ENCODE data around the gene CNOT6L.

CNOT6L gene

DNA sequence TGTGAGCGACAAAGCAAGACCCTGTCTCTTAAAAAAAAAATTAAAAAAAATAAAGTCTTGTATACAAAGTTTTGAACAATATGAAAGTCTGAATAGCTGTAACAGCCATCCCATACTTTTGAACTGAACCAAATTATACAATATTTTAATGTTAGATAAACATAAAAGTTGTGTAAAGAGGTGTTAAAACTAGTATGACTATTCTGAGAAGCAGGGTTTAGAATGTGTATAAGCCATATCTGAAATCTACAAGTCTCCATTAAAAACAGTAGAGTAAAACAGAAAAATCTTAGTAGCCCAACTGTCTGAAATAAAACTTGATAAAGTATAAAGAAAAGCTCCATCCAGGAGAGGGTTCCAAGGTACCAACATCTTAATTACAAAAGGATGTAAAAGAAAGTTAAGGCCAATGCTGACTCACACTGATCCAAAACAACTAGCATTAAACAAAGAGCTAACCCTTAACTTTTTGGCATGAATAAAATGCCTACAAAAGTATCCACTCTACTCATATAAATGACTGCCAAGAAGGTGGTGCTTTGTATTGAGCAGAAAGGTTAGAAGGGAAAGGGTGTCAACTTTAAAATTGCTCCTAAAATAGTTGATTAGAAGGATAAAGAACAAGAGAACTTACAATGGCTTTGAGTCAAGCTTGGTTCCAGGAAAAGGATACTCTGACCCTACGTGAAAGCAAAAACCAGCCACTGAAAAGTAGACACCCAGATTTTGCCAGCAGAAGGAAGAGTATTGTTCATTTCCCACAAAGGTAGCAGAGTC is 18.5 kb downstream of the CNOT6L start:
- TF ChIP-seq SIN3A (IDR thresholded peaks at IDR 0.05; ENCODE audit: borderline replicate concordance, insufficient read depth, low read length): no peak
- TF ChIP-seq POLR2AphosphoS5 (IDR thresholded peaks at IDR 0.05; ENCODE audit: low read depth, low read length): no peak
- no peak for TF ChIP-seq FOXP2 (optimal IDR thresholded peaks at IDR 0.05; ENCODE audit: borderline replicate concordance, extremely low read depth, extremely low read length, insufficient read depth)
- TF ChIP-seq TAF1 (IDR thresholded peaks at IDR 0.05; ENCODE audit: borderline replicate concordance, insufficient read depth, low read length): no peak
- TF ChIP-seq, protein P1, sequence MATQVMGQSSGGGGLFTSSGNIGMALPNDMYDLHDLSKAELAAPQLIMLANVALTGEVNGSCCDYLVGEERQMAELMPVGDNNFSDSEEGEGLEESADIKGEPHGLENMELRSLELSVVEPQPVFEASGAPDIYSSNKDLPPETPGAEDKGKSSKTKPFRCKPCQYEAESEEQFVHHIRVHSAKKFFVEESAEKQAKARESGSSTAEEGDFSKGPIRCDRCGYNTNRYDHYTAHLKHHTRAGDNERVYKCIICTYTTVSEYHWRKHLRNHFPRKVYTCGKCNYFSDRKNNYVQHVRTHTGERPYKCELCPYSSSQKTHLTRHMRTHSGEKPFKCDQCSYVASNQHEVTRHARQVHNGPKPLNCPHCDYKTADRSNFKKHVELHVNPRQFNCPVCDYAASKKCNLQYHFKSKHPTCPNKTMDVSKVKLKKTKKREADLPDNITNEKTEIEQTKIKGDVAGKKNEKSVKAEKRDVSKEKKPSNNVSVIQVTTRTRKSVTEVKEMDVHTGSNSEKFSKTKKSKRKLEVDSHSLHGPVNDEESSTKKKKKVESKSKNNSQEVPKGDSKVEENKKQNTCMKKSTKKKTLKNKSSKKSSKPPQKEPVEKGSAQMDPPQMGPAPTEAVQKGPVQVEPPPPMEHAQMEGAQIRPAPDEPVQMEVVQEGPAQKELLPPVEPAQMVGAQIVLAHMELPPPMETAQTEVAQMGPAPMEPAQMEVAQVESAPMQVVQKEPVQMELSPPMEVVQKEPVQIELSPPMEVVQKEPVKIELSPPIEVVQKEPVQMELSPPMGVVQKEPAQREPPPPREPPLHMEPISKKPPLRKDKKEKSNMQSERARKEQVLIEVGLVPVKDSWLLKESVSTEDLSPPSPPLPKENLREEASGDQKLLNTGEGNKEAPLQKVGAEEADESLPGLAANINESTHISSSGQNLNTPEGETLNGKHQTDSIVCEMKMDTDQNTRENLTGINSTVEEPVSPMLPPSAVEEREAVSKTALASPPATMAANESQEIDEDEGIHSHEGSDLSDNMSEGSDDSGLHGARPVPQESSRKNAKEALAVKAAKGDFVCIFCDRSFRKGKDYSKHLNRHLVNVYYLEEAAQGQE (IDR thresholded peaks at IDR 0.05; ENCODE audit: insufficient read depth in 1 of 2, low read depth in 2 of 2, low read length in 2 of 2): no peak

DNA sequence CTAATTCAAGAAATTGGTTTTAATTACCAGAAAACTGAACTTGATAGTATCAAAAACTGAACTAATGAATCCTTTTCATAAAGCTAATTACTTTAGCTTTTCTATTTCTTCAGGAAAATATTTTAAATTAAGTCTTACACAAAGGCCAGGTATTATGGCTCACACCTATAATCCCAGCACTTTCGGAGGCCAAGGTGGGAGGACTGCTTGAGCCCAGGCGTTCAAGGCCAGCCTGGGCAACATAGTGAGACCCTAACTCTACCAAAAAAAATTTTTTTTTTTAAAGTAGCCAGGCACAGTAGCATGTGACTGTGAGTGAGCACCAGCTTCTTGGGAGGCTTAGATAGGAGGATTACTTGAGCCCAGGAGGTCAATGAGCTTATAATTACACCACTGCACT is 19.1 kb downstream of the CNOT6L start:
- TF ChIP-seq POLR2AphosphoS5 (IDR thresholded peaks at IDR 0.05; ENCODE audit: low read depth, low read length) (no peak), SIN3A (IDR thresholded peaks at IDR 0.05; ENCODE audit: borderline replicate concordance, insufficient read depth, low read length) (no peak), FOXP2 (optimal IDR thresholded peaks at IDR 0.05; ENCODE audit: borderline replicate concordance, extremely low read depth, extremely low read length, insufficient read depth) (no peak), TAF1 (IDR thresholded peaks at IDR 0.05; ENCODE audit: borderline replicate concordance, insufficient read depth, low read length) (no peak)
- TF ChIP-seq, protein P1 (IDR thresholded peaks at IDR 0.05; ENCODE audit: insufficient read depth in 1 of 2, low read depth in 2 of 2, low read length in 2 of 2): no peak

DNA sequence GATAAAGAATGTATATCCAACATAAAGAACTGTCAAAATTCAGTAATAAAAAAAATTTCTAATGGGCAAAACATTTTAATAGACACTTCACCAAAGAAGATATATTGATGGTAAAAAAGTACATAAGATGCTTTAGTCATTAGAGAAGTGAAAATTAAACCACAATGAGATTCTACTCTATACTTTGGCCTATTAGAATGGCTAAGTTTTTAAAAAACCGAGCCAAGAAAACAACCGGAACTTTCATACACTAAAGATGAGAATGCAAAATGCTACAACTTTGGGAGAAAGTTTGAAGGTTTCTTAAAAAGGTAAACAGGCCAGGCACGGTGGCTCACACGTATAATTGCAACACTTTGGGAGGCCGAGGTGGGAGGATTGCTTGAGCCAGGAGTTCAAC is 20.8 kb downstream of the CNOT6L start:
- TF ChIP-seq SIN3A (IDR thresholded peaks at IDR 0.05; ENCODE audit: borderline replicate concordance, insufficient read depth, low read length) (no peak), FOXP2 (optimal IDR thresholded peaks at IDR 0.05; ENCODE audit: borderline replicate concordance, extremely low read depth, extremely low read length, insufficient read depth) (no peak), TAF1 (IDR thresholded peaks at IDR 0.05; ENCODE audit: borderline replicate concordance, insufficient read depth, low read length) (no peak), POLR2AphosphoS5 (IDR thresholded peaks at IDR 0.05; ENCODE audit: low read depth, low read length) (no peak)
- TF ChIP-seq, protein P1 (IDR thresholded peaks at IDR 0.05; ENCODE audit: insufficient read depth in 1 of 2, low read depth in 2 of 2, low read length in 2 of 2): no peak

- no peak for TF ChIP-seq SIN3A (IDR thresholded peaks at IDR 0.05; ENCODE audit: borderline replicate concordance, insufficient read depth, low read length)
- TF ChIP-seq, protein P1 (IDR thresholded peaks at IDR 0.05; ENCODE audit: insufficient read depth in 1 of 2, low read depth in 2 of 2, low read length in 2 of 2): no peak
- no peak for TF ChIP-seq TAF1 (IDR thresholded peaks at IDR 0.05; ENCODE audit: borderline replicate concordance, insufficient read depth, low read length)
- TF ChIP-seq POLR2AphosphoS5 (IDR thresholded peaks at IDR 0.05; ENCODE audit: low read depth, low read length): no peak
- no peak for TF ChIP-seq FOXP2 (optimal IDR thresholded peaks at IDR 0.05; ENCODE audit: borderline replicate concordance, extremely low read depth, extremely low read length, insufficient read depth)
Observed at GRCh38 chr4:77797239-77797638, 21.9 kb downstream of the CNOT6L start.
